ENCODE results near the gene CELF5. TPM values are rescaled to one million over a fixed set of nuclear protein-coding genes. Genes with fewer than 3 reads are reported as not detected.

Gene CELF5
- total and polyA plus RNA-seq, 9 of the 15 experiments (the other 6 are each of a cell fraction or from before 2014, with no cell fraction given), result 0.01 to 0.56 (median 0.22) TPM

- TF ChIP-seq, protein P1, sequence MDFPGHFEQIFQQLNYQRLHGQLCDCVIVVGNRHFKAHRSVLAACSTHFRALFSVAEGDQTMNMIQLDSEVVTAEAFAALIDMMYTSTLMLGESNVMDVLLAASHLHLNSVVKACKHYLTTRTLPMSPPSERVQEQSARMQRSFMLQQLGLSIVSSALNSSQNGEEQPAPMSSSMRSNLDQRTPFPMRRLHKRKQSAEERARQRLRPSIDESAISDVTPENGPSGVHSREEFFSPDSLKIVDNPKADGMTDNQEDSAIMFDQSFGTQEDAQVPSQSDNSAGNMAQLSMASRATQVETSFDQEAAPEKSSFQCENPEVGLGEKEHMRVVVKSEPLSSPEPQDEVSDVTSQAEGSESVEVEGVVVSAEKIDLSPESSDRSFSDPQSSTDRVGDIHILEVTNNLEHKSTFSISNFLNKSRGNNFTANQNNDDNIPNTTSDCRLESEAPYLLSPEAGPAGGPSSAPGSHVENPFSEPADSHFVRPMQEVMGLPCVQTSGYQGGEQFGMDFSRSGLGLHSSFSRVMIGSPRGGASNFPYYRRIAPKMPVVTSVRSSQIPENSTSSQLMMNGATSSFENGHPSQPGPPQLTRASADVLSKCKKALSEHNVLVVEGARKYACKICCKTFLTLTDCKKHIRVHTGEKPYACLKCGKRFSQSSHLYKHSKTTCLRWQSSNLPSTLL (IDR thresholded peaks at IDR 0.05), result no peak
- no peak for TF ChIP-seq KAT2B (IDR thresholded peaks at IDR 0.05; ENCODE audit: low read depth, low read length)
- TF ChIP-seq ZNF644 (tag; IDR thresholded peaks at IDR 0.05; ENCODE audit: low read depth), result no peak
- no peak for TF ChIP-seq ZNF12 (CRISPR knock-in tag; IDR thresholded peaks at IDR 0.05)
- TF ChIP-seq SMAD2 (IDR thresholded peaks at IDR 0.05; ENCODE audit: low read depth, low read length), result no peak
- TF ChIP-seq YY1 (IDR thresholded peaks at IDR 0.05; ENCODE audit: borderline replicate concordance in 1 of 3, control insufficient read depth in 1 of 3, extremely low read depth in 1 of 3, insufficient read depth in 3 of 3, insufficient read length in 1 of 3, insufficient replicate concordance in 2 of 3, low read depth in 1 of 3, low read length in 2 of 3), result no peak
- no peak for TF ChIP-seq HDAC1 (IDR thresholded peaks at IDR 0.05)
- no peak for TF ChIP-seq COPS2 (conservative IDR thresholded peaks at IDR 0.05)
- TF ChIP-seq ZNF174 (CRISPR knock-in tag; IDR thresholded peaks at IDR 0.05), result no peak
- no peak for TF ChIP-seq PHF8 (IDR thresholded peaks at IDR 0.05; ENCODE audit: borderline replicate concordance, low read length)
- no peak for TF ChIP-seq SUPT5H (IDR thresholded peaks at IDR 0.05)
- TF ChIP-seq ZNF583 (CRISPR knock-in tag; IDR thresholded peaks at IDR 0.05), result no peak
- no peak for TF ChIP-seq CBX8 (IDR thresholded peaks at IDR 0.05; ENCODE audit: borderline replicate concordance, extremely low read depth, low read depth, low read length, poor library complexity, severe bottlenecking)
Observed at GRCh38 chr19:3278749-3279148, 54.3 kb downstream of the CELF5 start (continued).

Data from K562 (cell line).